GM11168 (cell line): ENCODE data around the gene ADIPOR1.

ENCODE experiments used
- in situ Hi-C: fragments of 300-500 bp; cut with MboI; formaldehyde crosslinking; loops from one replicate; pipeline ENCODE4 v1.12.0; 2022; ENCODE audit warnings: low sequenced_read_pairs; ENCODE audit not compliant: unreplicated experiment

The ADIPOR1 gene

DNA sequence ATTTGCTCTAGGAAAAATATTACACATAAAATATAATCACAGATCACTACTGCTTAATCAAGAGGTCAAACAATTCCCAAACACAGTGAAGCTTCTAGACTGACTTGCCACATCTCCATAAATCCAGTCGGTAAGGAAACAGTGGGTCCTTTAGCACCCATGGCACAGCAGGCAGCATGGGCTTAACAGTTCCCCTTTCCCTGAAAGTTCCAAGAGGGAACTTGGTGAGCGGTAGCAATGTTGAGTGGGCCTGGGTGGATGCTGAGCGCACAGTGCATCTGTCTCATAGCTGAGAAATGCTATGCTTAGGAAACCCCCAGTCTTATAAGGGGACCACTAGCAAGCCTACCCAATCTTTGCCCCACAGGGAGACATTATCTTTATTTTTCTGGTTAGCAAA, 16.7 kb upstream of the ADIPOR1 start:
- in situ Hi-C loops, result no loop called here

DNA sequence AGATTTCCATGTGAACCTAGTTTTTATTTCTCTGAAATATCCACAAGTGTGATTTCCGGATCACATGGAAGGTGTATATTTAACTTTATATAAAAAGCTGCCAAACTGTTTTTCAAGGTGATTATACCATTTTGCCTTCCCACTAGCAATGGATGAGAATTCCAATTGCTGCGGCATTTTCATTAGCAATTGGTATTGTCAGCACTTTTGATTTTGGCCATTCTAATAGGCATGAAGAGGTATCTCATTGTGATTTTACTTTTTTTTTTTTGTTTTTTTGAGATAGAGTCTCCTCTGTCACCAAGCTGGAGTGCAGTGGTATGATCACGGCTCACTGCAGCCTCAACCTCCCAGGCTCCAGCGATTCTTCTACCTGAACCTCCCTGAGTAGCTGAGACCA, 13.9 kb upstream of the ADIPOR1 start:
- in situ Hi-C loops, result no loop called here

DNA sequence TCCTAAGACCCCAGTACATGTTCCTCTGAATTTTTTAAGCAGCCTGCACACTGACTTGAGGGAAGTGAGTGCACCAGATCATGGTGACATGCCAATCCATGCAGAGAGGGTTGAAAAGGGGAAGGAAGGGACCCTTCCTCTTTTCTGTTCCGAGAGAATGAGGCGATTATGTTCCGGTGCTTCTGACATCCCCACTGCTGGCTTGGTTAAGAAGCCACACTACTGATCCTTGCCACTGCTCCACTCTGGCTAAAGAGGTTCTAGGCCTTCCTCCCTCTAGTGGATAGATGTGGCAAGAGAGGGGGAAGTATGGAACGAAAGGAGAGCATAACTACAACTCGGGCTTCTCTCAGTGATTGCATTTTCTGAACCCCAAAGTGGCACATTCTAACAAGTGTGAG, 10.8 kb upstream of the ADIPOR1 start:
- in situ Hi-C loops, result no loop called here

DNA sequence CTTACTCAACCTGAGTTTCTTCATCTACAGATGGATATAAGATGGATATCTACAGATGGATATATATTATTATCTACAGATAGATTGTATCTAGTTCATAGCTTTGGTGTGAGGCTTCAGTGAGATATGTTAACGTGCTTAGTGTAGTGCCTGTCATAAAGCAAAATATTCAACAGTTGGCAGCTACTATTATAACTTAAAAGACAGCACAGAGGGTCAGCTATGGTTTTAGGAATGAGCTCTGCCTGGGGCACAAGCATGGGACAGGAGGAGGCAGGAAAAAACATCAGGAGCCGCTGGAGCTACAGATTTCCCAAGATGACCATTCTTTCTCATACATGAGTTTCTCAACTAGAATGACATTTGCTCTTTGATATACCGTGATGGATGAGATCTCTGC, 10.2 kb upstream of the ADIPOR1 start:
- in situ Hi-C loops, result no loop called here

DNA sequence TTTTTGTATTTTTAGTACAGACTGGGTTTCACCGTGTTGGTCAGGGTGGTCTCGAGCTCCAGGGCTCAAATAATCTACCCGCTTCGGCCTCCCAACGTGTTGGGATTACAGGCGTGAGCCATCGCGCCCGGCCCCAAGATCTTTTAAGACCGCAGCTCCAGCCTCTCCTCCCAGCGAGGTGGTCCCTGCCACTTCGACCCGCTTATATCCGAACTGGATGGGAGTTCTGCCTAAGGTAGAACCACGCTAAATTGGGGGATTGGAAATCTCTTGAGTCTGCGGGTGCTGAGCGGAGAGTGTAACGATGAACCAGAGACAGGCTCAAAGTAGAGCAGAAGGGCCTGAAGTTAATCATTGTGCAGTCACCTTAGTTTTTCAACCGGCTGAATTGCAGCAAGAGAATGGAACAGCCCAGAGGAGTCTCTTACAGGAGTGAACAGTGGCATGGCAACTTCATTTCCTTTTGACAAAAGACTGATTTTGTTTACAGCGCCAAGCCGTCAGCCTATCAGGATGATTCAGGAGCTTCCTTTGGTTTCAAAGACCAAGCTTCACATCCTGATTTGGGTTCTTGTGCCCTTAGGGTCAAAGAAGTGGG, 9.7 kb upstream of the ADIPOR1 start:
- in situ Hi-C loops, result no loop called here

DNA sequence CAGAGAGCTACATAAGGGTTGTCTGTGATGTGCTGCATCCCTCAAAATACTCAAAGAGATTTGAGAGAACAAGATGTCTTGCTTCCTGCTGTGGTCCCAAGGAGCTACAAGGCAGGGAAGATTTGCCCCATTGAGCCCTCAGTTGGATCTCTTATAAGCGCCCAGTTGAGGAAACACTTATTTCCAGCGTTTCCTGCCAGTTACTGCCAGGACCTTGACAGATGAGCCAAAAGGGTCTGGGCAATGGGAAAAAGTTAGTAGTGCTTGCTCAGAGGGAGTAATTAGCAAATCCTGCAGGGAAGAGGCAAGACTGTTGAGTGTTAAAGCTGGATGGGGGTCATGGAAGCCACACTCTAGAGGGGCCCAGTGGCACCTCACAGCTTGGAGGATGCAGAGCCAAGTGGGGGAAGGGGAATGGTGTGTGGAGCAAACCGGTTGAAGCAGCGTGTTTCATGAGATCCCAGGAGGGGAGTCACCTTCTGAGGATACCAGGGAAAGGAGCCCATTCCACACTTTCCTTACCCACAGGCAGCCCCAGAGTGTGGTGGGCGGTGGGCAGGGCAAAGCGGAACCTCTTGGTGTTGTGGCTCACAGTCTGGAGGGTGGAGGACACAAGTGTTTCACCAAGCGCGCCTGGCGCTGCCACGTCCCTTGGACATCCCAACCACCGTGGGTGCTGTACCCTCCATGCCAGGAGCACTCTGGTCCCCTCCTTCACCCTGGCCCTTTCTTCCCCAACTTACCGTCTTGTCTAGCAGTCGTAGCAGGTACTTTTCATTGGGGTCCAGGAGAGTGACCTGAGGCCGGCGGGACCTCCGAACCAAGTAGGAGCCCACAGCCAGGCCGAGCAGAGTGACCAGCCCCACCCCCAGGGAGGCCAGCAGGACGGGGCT, 8.1 kb upstream of the ADIPOR1 start:
- in situ Hi-C loops, result no loop called here

DNA sequence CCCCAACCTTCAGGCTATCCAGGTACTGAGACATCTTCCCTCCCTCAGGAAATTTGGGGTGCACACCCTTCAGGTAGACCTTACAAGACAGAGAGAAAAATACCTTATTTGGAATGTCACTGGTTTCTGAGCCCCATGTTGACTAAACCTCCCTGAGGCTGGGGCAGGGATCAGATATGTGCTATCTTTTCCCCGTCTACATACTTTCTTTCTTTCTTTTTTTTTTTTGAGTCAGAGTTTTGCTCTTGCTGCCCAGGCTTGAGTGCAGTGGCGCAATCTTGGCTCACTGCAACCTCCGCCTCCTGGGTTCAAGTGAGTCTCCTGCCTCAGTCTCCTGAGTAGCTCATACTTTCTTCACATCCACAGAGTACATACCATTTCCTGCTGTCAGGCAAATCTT, 7.3 kb upstream of the ADIPOR1 start:
- in situ Hi-C loops, result no loop called here

DNA sequence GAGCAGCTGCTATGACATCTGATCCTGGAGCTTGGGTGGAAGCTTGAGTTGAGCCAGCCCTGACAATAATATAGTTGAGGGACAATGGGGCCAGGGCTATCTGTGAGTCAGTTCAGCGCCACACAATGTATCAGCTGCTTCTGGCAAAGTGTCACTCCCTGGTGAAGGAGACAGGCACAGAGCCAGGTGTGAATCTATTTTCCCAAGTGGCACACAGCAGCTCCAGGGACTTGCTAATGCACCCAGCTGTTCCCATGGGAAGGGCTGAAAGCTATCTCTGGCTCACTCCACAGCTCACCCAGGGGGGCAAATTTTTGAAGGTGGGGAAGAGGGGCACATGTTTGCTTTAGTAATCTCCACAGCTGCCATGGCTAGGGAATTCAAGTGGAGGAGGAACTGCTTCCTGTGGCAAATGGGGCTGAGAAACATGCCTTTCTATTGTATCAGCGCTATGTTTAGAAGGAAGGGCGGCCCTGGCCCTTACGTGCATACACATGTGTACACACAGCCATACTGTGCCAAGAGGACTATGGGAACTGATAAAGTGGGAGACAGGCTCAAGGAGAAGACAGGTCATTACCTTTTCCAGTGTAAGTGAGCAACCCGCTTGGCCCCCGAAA, 6.8 kb upstream of the ADIPOR1 start:
- in situ Hi-C loops, result no loop called here

DNA sequence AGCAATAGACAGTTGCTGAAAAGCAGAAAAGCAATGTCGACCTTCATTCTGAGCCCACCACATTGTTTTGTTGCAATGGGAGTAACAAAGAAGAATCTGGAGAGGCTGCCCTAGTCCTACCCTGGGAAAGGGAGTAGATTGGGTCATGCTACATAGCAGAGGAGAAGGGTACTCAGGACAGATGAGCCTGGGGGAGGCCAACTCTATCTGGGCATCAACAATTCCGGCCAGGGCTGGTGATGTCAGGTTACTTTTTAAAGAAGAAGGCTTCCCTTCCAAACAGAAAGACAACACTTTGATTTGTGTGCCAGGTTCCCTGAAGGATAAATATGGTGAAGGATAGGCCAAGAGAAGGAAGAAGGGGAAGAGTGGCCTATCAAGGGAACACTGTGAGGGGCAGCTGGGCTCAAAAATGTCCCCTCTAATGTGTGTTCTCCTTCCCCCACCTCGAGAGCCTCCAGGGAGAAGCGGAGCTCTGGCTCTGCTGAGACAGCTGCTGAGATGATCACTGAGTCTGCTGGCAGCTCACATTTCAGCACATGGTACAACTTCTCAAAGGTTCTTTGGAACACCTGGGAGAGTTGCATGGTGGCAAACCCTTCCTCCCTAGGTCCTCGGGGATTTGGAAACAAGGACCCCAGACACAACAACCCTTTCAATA, 3.2 kb upstream of the ADIPOR1 start:
- in situ Hi-C loops, result no loop called here

DNA sequence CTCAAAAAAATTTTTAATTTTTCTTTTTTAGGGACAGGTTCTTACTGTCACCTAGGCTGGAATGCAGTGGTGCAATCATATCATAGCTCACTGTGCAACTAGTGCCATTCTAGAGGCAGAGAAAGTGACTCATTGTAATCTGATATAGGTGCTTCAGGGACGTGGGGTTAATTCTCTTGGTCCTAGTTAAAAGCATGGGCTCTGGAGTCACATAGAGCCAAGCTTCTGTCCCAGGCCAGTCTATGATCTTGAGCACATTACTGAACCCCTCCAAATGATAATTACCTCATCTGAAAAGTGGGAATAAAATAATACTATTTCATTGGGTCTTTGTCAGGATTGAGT, 1.1 kb upstream of the ADIPOR1 start:
- in situ Hi-C loops, result no loop called here

DNA sequence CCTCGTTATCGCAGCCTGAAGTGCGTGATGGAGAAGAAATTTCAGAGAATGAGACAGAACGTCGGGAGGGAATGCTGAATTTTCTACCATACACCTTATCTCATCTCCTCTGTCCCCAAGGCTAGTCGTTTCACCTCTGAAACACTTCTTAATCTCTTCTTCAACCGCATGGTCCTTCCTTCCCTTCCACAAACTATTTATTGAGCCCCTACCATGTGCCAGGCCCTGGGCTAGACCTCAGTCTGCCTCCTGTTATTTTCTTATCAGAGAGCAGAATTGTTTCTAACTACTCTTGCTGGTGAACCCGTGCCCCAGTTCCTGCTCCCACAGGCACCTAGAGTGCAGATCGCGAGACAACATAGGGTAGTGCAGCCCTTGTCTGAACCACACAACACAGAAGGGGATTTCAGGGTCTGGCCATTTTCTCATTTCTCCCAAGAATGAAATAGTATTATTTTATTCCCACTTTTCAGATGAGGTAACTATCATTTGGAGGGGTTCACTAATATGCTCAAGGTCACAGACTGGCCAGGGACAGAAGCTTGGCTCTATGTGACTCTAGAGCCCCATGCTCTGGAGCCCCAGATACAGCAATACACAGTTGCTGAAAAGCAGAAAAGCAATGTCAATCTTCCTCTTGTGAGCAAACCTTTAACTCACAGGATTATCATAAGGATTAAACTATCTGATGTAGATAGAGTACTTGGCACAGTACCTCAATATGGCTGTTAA, 598 bp upstream of the ADIPOR1 start:
- in situ Hi-C loops, result no loop called here

DNA sequence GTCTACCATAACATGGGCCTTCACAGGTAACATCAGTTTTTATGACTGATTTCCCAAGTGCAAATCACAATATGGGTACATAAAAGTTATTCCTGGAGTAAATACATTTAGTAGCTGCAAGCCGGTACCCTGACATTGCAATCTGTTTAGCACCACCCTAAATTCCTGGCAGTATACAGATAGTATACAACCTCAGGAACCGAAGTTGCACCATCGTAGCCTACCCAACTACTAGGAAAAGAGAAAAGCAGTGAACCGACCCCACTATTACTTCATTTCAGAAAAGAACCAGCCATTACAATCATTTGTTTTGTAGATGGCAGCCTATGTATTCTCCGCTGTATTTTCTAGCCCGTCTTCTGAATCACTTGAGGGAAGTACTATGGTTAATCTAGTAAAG, 1.1 kb downstream of the ADIPOR1 start:
- in situ Hi-C loops, result no loop called here

DNA sequence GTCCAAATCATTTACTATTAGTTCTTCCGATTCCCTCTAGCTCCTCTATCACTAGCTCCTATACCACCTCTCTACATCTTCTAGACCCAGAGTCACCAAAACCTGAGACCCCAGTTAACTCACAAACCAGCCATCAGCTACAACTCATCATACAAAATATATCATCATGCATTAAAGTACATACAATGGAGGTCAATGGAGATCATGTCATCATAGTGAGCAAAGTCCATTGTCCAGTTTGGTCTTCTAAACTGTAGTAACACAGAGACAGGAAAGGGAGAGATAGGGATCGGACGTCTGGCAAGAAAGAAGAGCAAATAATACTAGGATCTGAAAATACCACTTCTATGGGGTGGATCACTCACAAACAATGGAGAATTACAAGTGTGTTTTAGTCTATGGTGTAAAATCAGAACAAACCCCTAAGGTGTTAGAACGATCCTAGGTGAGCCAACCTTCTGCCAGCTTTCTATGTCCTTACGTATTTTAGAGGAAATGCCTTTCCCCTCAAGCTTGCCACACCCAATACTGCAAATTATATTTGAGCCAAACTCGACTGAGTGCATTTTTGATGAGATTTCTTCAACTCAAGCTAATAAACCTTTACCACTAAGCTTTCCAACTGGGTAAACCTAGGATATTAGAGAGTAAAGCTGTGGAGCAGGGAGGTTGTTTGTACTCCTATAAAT, 3.9 kb downstream of the ADIPOR1 start:
- in situ Hi-C loops, result no loop called here

DNA sequence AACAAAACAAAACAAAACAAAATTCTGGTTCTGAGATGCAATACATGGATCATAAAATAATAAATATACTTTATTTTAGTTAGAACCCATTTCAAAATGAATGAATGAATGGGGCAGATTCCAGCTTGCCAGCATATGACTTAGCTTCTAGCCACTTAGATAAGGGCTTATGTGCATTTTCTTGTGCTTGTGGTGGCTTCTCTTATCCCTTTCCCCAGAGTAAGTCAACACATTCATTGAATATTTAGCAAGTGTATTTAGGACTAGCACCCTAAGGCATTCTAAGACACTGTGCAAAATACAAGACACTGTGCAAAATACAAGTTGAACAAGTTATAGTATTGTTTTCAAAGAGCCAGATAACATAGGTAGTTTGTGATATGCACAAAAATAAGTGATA, 4.7 kb downstream of the ADIPOR1 start:
- in situ Hi-C loops, result no loop called here

DNA sequence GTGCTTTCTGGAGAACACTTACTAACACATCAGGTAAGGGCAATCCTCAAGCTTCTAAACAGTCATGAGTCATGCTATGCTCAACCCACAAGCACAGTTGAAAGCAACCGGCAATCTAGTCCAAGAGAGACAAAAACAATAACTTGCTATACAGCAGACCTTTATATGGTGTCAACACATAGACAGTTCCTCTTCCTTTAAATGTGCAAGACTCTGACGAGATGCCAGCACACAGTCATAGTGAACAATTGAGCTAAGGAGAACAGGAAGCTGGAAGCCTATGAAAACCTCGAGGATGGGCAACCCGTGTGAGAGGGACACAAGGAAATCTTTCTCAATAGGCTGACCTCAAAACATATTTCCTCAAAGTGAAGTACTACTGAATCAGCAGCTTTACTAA, 5.3 kb downstream of the ADIPOR1 start:
- in situ Hi-C loops, result no loop called here

DNA sequence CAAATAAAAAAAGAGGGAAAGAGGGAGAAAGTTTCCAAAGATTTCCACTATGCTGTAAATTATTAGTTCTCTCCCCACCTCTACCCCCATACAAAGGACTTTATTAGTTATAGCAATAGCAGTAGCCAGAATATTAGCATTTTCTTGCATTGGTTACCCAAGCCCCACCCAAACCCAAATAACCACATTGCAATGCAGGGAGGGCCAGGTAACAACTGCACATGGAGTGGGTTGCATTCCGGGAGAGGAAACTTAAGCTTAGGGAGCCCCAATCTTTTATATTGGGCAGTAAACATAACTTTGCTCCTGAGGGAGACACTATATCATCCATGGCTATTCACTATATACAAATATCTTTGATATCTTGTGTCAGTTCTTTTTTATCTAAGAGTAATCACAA, 6.0 kb downstream of the ADIPOR1 start:
- in situ Hi-C loops, result no loop called here

DNA sequence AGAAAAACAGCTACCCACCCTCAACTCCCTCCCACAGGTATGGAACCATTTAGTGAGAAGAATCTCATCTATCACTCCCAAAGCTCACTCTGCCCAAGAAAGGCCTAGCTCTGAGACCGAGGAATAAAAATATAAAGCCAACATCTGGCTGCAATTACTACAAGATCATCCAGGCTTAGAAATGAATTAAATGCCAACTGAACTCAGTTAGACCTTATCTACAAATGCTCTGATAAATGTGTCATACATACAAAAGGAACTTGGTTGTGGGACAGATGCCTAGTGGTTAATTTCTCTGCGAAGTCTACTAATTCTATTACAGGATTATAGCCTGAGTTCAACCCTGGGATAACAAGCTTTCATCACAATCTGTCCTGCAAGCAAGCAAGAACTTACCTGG, 6.7 kb downstream of the ADIPOR1 start:
- in situ Hi-C loops, result no loop called here

DNA sequence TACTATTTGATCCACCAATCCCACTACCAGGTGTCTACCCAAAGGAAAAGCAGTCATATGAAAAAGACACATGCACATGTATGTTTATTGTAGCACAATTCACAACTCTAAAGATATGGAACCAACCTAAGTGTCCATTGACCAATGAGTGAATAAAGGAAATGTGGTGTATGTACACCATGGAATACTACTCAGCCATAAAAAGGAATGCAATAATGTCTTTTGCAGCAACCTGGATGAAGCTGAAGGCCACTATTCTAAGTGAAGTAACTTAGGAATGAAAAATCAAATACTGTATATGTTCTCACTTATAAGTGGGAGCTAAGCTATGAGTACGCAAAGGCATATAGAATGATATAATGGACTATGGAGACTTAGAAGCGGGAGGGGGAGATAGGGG, 12.6 kb downstream of the ADIPOR1 start:
- in situ Hi-C loops, result no loop called here

DNA sequence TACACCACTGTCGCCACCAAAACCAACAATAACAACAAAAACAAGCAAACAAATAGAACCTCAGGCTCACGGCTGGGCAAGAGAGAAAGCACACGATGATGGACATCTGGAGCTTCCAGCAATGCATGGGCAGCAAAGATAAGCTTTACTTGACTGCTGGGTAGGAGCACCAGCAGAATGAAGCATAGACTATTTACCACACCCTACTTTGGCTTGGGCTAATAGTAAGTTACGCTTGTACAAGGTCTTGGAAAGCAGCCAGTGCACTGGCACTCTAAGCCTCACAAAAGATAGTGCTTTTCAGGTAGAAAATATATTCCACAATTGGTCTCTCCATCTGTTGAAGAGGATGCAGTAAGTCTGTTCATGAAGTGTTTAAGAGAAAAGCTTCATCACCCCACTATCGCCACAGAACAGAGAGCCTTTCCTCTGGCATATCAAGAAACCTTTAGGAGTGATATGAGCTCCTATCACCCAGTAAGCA, 13.6 kb downstream of the ADIPOR1 start:
- in situ Hi-C loops, result no loop called here

DNA sequence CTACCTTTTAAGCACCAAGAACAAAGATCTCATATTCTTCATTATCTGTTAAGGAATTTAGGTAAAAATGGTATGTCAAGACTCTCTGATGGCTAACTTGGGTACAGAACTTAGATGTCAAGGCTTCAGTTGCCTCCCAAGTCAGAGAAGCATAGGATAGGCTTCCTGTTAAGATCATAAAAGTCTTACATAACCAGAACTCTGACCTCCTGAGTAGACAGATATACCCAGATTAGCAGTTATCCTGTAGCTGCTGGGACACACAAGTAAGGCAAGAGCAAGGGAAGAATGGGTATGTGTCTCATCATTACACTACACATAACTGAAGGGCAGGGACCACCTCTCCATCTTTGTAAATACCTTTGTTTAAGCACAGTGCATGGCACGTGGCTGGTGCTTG, 15.7 kb downstream of the ADIPOR1 start:
- in situ Hi-C loops, result no loop called here
